ENCODE measurements around the gene LILRA2.

LILRA2 gene

DNA sequence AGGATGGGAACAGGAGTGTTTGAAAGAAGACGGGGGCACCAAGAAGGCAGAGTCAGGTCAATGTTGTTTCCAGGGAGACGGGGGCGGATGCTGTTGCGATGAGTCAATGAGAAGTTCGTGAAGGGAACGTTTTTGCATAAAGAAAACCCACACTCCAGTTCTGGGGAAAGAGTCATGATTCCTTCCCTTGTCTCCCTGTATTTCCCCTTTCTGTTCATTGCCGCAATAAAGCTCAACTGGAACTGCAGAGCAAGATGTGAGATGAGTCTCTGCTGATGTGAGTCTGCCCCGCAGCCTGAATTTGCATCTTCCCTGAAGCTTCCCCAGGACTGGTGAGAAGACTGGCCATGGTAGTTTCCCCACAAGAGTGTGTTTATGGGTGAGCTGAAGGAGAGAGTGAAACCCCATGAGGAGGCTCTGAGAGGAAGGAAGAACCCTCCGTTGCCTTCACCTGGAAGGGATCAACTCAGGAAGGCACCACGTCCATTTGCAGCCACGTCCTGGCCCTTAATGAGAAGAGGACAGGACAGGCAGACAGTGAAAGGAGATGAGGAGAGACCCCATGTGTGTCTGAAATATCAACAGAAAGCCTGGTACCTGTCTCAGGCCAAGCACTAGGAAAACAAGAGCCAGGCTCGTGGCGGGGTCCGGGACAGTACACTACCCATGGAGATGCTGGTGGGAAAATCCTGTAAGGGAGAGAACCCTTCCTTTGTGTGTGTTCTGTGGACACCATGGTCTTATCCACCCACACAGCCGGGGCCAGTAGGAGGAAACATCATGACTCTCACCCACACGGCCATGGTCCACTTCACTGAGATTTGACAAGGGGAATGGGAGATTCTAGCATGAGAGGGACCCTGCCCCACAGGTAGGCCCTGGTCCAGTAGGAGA is 33.5 kb downstream of the LILRA2 start:
- no peak for TF ChIP-seq CTCF (IDR thresholded peaks at IDR 0.05; ENCODE audit: low read depth, low read length)
- DNase-seq (ENCODE audit: extremely low read depth, low read depth): no peak

DNA sequence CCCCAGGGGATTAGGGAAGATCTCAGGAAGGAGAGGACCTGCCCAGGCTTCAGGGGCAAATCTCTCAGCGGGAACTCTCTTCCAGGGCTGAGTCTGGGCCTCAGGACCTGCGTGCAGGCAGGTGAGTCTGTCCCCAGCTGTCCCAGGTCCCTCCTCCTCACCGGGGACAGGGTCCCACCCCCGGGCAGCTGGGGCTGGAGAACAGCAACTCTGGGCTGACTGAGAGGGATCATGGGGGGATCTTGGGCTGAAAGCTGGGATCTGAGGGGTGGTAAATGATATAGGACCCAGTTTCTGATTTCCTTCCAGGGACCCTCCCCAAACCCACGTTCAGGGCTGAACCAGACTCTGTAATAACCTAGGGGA is 34.2 kb downstream of the LILRA2 start:
- no peak for TF ChIP-seq CTCF (IDR thresholded peaks at IDR 0.05; ENCODE audit: low read depth, low read length)
- no peak for DNase-seq (ENCODE audit: extremely low read depth, low read depth)

DNA sequence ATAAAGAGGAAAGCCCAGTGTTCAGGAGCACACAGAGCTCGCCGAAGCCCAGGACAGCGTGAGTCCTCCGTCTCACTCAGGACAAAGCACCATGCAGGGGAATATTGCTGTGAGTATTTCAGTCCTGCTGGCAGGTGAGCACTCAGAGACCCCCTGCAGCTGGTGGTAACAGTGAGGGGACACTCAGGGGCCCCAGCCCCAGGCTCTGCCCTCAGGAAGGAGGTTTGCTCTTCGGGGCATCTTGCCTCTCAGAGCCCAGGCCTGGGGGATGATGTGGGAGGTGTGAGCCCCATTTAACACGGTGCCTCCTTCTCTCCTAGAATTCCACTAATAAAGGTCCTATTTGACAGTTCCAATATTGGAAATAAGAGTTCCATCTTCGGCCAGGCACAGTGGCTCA is 34.6 kb downstream of the LILRA2 start:
- DNase-seq (ENCODE audit: extremely low read depth, low read depth): no peak
- TF ChIP-seq CTCF (IDR thresholded peaks at IDR 0.05; ENCODE audit: low read depth, low read length): no peak

DNA sequence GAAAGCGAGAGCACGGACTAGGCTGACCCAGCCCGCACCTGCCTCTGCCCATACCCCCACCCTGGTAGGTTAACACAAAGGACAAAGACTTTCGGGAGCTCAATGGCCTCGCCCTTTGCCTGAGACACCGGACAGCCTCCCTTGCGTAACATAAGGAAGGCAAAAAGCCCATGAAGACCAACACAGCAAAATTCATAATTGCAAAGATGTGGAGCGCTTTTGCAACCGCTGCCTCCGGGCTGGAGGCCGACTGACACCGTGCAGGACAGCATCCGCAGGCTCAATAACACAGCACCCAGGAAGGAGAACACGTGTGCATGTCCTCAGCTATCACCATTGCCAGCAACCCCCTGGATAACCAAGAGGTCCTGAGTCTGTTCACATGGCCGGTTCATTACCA is 35.2 kb downstream of the LILRA2 start:
- TF ChIP-seq CTCF (IDR thresholded peaks at IDR 0.05; ENCODE audit: low read depth, low read length): no peak
- DNase-seq (ENCODE audit: extremely low read depth, low read depth): no peak

GRCh38 chr19:54609356-54609791 is 35.8 kb downstream of the LILRA2 start:
- DNase-seq (ENCODE audit: extremely low read depth, low read depth): no peak
- no peak for TF ChIP-seq CTCF (IDR thresholded peaks at IDR 0.05; ENCODE audit: low read depth, low read length)

- no peak for DNase-seq (ENCODE audit: extremely low read depth, low read depth)
- no peak for TF ChIP-seq CTCF (IDR thresholded peaks at IDR 0.05; ENCODE audit: low read depth, low read length)
Measured at GRCh38 chr19:54612428-54612827, 38.8 kb downstream of the LILRA2 start.

GRCh38 chr19:54614726-54615125 is 41.1 kb downstream of the LILRA2 start:
- TF ChIP-seq CTCF (IDR thresholded peaks at IDR 0.05; ENCODE audit: low read depth, low read length): no peak
- no peak for DNase-seq (ENCODE audit: extremely low read depth, low read depth)
